Left lung (tissue), 10 donors: Measurements from ENCODE around the gene PHB1. TPM values are rescaled to one million over a fixed set of nuclear protein-coding genes. Genes with fewer than 3 reads are reported as not detected.

Experiments used
- ATAC-seq: fragments of 200-7000 bp; cut with Tn5 transposase; one replicate; pipeline ENCODE4 v1.9.1; 2020; ENCODE audit warnings: moderate library complexity
- DNase-seq, 4 donors: peaks; one replicate each; pipeline ENCODE4 v3.0.0-alpha.2; 2013 to 2020
- H3K27ac ChIP-seq, 2 donors: fragments of 200-600 bp; sonication (generic) in 1 of 2; one replicate each; pipeline versions ENCODE4 v1.5.0 to v1.8.0; 2020 to 2021
- H3K27me3 ChIP-seq, 2 donors: fragments of 200-600 bp; sonication (generic) in 1 of 2; one replicate each; pipeline versions ENCODE4 v1.5.0 to v1.8.0; 2020 to 2021
- H3K36me3 ChIP-seq, 2 donors: fragments of 200-600 bp; sonication (generic) in 1 of 2; one replicate each; pipeline versions ENCODE4 v1.5.0 to v1.8.0; 2020 to 2021
- H3K4me1 ChIP-seq, 2 donors: fragments of 200-600 bp; one replicate each; pipeline ENCODE4 v1.8.0; 2021
- H3K4me3 ChIP-seq, 2 donors: fragments of 200-600 bp; sonication (generic) in 1 of 2; one replicate each; pipeline versions ENCODE4 v1.5.0 to v1.8.0; 2020 to 2021; ENCODE audit warnings: mild to moderate bottlenecking in 1 of 2
- H3K9me3 ChIP-seq, 2 donors: fragments of 200-600 bp; sonication (generic) in 1 of 2; one replicate each; pipeline versions ENCODE4 v1.5.0 to v1.8.0; 2020 to 2021
- CTCF ChIP-seq, 2 donors: fragments of 200-600 bp; sonication (generic) in 1 of 2; IDR thresholded peaks; one replicate each; pipeline versions ENCODE4 v1.5.0 to v1.8.0; 2021; ENCODE audit warnings: antibody characterized with exemption in 2 of 2
- intact Hi-C, 2 donors: fragments of 100-400 bp; cut with DNase I; formaldehyde crosslinking; loops; one replicate each; pipeline versions ENCODE4 v1.11.2 to v1.14.2; 2022
- polyA plus RNA-seq, 6 donors: library from polyadenylated mRNA; unstranded; fragments of 120-200 nt; gene quantifications; one replicate each; pipeline ENCODE4 v1.2.1, GENCODE V29; 2013; ENCODE audit not compliant: insufficient read length in 6 of 6
- total RNA-seq, 2 donors: library from RNA; stranded (reverse); fragmentation: NEBNext Ultra II Directional; extraction: Animal tissue kit (Norgen Biotek cat#: 25700); gene quantifications; one replicate each; pipeline ENCODE4 v1.2.1, GENCODE V29; 2021
- donor health status: DM: no; HTN: yes; CAD: no.
- donor health status: DM: no; HTN: no; CAD: no.

PHB1 gene
- total and polyA plus RNA-seq, 8 donors = 146 to 173 (median 162) TPM

DNA sequence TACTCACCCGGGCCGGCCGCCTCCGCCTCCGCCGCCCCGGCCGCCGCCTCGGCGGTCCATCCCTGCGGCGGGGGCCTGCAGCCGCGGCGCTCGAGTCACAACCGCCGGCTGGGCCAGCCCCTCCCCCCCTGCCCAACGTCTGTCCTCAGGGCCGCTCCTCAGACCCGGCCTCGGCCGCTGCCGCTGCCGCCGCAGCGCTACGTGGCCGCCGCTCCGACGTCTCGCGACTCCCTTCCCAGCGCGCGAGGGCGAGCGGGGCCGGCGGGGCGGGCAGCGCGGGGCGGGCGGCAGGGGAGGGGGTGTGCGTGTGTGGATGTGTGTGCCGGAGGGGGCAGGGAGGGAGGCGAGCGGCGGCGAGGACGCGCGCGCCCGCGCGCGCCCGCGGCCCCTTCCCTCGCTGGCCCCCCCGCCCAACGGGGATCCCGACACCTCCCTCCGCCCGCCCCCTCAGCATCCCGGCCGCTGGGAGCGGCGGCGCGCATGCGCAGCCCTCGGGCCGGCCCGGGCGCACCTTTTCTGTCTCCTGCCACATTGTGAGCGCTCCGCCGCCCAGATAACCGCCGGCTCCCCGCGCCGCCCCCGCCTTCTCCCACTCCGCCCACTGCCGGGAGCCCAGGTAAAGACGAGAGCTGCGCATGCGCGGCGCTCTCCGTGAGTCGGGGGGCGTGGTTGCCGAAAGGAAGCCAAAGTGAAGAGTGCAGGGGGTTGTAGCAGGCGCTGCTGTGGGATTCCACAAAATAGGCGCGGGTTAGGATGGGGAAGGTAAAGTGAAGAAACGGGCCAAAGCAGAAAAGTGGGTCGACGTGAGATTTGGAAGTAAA, 52.6 kb downstream of the PHB1 start, which contains the start of gene ZNF652:
Gene ZNF652 (minus strand): TSS at position 349 of the 821 bp plus-strand sequence. CDS start 44,525 bp downstream, outside the sequence.
- no peaks in the 10 kb centered on the region for H3K9me3 ChIP-seq
- no peaks in the 10 kb centered on the region for H3K36me3 ChIP-seq
- no peak for TF ChIP-seq CTCF (IDR thresholded peaks at IDR 0.05)
- peak within 1 kb of the TSS; percentile 94 for H3K27ac ChIP-seq
- DNase-seq = peak; percentile 85 to 97 (median 94)
- peak within 1 kb of the TSS; percentile 90 to 97 for H3K4me3 ChIP-seq
- H3K27me3 ChIP-seq = no peaks in the 10 kb centered on the region
- ATAC-seq = peak; percentile 93
- H3K4me1 ChIP-seq = peaks cover 7 to 46% of the 10 kb centered on the region in 2 donors
- intact Hi-C loops = no loop called here

GRCh38 chr17:49361129-49361901, 53.4 kb downstream of the PHB1 start:
- Histone ChIP-seq H3K4me1 (peaks cover 7 to 47% of the 10 kb centered on the region in 2 donors), H3K4me3 (peak overlapping the region; percentile 90 to 97), H3K36me3 (no peaks in the 10 kb centered on the region), H3K9me3 (no peaks in the 10 kb centered on the region), H3K27me3 (no peaks in the 10 kb centered on the region), H3K27ac (peak overlapping the region; percentile 94)
- DNase-seq (peak in 3 of 4 donors; percentile 35 to 86 (median 68)), ATAC-seq (peak; percentile 20)
- intact Hi-C loops = no loop called here
- no peak for TF ChIP-seq CTCF (IDR thresholded peaks at IDR 0.05)

DNA sequence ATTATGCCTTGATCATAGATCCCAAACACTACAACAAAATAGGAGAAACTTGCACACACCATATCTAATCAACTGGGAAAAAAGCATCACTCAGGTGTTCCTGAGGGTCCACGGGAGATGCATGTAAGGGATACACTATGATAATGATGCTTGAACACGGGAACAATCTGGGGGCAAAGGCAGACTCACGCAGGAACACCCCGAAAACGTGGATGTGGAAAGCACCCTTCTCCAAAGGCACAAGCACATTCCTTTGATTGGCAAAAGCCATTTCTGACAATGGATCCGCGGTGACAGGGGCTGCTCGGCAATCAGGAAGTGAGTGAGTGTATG, 53.9 kb downstream of the PHB1 start:
- no peaks in the 10 kb centered on the region for H3K9me3 ChIP-seq
- H3K36me3 ChIP-seq = no peaks in the 10 kb centered on the region
- H3K27ac ChIP-seq = peak overlapping the region; percentile 94
- peak overlapping the region; percentile 90 to 97 for H3K4me3 ChIP-seq
- TF ChIP-seq CTCF (IDR thresholded peaks at IDR 0.05) = no peak
- ATAC-seq = peak; percentile 15
- no peak for DNase-seq
- intact Hi-C loops = no loop called here
- peaks cover 7 to 47% of the 10 kb centered on the region in 2 donors for H3K4me1 ChIP-seq
- no peaks in the 10 kb centered on the region for H3K27me3 ChIP-seq

DNA sequence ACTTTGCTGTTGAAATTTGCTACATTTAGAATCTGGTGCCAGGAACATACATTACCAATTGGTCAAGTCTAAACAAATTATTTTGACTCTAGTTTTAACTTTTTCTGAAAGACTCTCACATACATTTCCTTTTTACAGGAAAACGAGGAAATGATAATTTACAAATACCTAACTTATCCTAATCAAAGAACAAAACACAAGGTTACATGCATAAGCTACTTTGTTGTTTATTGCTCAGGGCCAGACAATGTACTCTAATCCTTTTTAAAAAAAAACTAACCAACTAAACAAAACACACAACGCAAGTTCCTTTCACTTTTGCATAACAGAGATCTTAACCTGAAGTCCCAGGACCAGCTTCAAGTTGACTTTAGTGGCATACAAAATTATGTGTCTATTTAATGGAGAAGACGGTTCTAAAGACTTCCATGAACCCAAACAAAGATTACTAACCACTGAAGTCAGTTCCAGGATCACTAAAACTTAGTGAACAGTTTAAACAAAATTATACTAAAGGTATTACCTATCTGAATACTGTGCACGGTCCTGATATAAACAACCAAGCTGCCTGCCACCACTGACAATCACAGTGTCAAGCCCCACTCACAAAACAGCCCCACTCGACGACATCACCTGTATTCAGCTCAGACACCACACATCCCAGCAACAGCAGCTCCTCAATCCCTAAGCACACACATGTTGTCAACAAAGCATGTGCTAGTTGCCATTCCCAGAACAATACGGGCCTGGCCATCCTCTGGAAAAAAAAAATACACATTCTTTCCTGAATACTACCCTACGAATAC, 54.5 kb downstream of the PHB1 start:
- Histone ChIP-seq H3K4me3 (peak overlapping the region; percentile 90 to 97), H3K27me3 (no peaks in the 10 kb centered on the region), H3K9me3 (no peaks in the 10 kb centered on the region), H3K36me3 (no peaks in the 10 kb centered on the region), H3K4me1 (peaks cover 7 to 47% of the 10 kb centered on the region in 2 donors), H3K27ac (peak overlapping the region; percentile 94)
- no peak for DNase-seq
- no peak for TF ChIP-seq CTCF (IDR thresholded peaks at IDR 0.05)
- intact Hi-C loops = no loop called here
- ATAC-seq = no peak
